VCaP (cell line): Measurements from ENCODE around the gene CXCL8.

ENCODE experiments used
- H3K27ac ChIP-seq: fragments of 450-650 bp; 2 replicates; pipeline ENCODE4 v1.5.1; 2017
- CTCF ChIP-seq: fragments of 450-650 bp; conservative IDR thresholded peaks from 2 replicates; pipeline ENCODE4 v1.5.1; 2017; ENCODE audit warnings: mild to moderate bottlenecking, moderate library complexity

The CXCL8 gene

GRCh38 chr4:73702796-73703287 lies 37.5 kb upstream of the CXCL8 start:
- TF ChIP-seq CTCF: no peak
- H3K27ac ChIP-seq: no peak overlapping the region

GRCh38 chr4:73703320-73703719 lies 37.0 kb upstream of the CXCL8 start:
- H3K27ac ChIP-seq: no peak overlapping the region
- TF ChIP-seq CTCF: no peak

GRCh38 chr4:73704314-73705055 lies 35.9 kb upstream of the CXCL8 start:
- H3K27ac ChIP-seq: no peak overlapping the region
- TF ChIP-seq CTCF: no peak

GRCh38 chr4:73705056-73705432 lies 35.3 kb upstream of the CXCL8 start:
- TF ChIP-seq CTCF: no peak
- H3K27ac ChIP-seq: no peak overlapping the region

- TF ChIP-seq CTCF: no peak
- H3K27ac ChIP-seq: no peak overlapping the region
Measured at GRCh38 chr4:73705721-73706120, 34.6 kb upstream of the CXCL8 start.

- H3K27ac ChIP-seq: no peak overlapping the region
- TF ChIP-seq CTCF: no peak
Measured at GRCh38 chr4:73706811-73707210, 33.6 kb upstream of the CXCL8 start.

GRCh38 chr4:73707269-73707875 lies 33.0 kb upstream of the CXCL8 start:
- TF ChIP-seq CTCF: no peak

More at GRCh38 chr4:73707269-73707875, 33.0 kb upstream of the CXCL8 start:
- no peak overlapping the region for H3K27ac ChIP-seq
